K562 (cell line): ENCODE measurements around the gene VSTM5. TPM values are rescaled to one million over a fixed set of nuclear protein-coding genes. Genes with fewer than 3 reads are reported as not detected.

Source experiments
- ATAC-seq: fragments of 200-7000 bp; cut with Tn5 transposase; 3 replicates; pipeline ENCODE4 v1.9.1; 2020; ENCODE audit warnings: moderate library complexity
- BruUV-seq: library from RNA; stranded (reverse); fragments of 400-500 nt; replicated peaks from 2 replicates; lab custom pipeline; 2021; lab: Mats Ljungman, UMichigan
- CTCF ChIA-PET: fragments of 300-600 bp; formaldehyde crosslinking; extraction: SDS; loops from one replicate; lab custom pipeline; 2021; ENCODE audit warnings: low intra/inter-chr PET ratio; lab: Yijun Ruan, JAX
- POLR2A ChIA-PET: fragments of 300-600, 350-650 bp; sonication (Branson Sonifier 250); formaldehyde crosslinking; extraction: SDS; loops from one replicate; lab custom pipeline; 2021; ENCODE audit warnings: antibody characterized with exemption, inconsistent platforms; lab: Yijun Ruan, JAX
- DNase-seq, 4 experiments: peaks; one replicate each; pipeline versions ENCODE4 v3.0.0 to v3.0.0-alpha.2; 2011 to 2018; ENCODE audit warnings: low spot score in 3 of 4, mixed read lengths in 3 of 4; ENCODE audit errors: extremely low read depth in 1 of 4
- FAIRE-seq: peaks from 2 replicates; lab custom pipeline; 2011; peaks lifted over from hg19 to GRCh38; lab: Jason Lieb, UNC
- H2AFZ ChIP-seq: 2 replicates; pipeline ENCODE4 v1.6.0; 2011; ENCODE audit warnings: low read depth, low read length, control low read depth, inconsistent platforms
- H3K27ac ChIP-seq: fragments of 200-600 bp; 3 replicates; pipeline ENCODE4 v1.8.0; 2011; ENCODE audit warnings: low read depth, mild to moderate bottlenecking, control low read depth, inconsistent platforms, low read length, moderate library complexity, mixed read lengths; ENCODE audit errors: extremely low read depth
- H3K27me3 ChIP-seq, 2 experiments: fragments of 300-600 bp in 1 of 2; 2 replicates in 1 of 2; 3 replicates in 1 of 2; pipeline versions ENCODE4 v1.6.0 to v1.8.0; 2011; ENCODE audit warnings: inconsistent platforms in 2 of 2, low read length in 2 of 2, mild to moderate bottlenecking in 1 of 2, mixed read lengths in 1 of 2, moderate library complexity in 1 of 2; ENCODE audit not compliant: control insufficient read depth in 2 of 2, insufficient read depth in 2 of 2
- H3K36me3 ChIP-seq: fragments of 300-600 bp; 3 replicates; pipeline ENCODE4 v1.8.0; 2011; ENCODE audit warnings: mild to moderate bottlenecking, low read length, inconsistent platforms; ENCODE audit not compliant: control insufficient read depth, insufficient read depth
- H3K4me1 ChIP-seq, 2 experiments: fragments of 200-600 bp in 1 of 2; replicated peaks in 1 of 2; 2 replicates in 1 of 2; 3 replicates in 1 of 2; pipeline versions ENCODE4 v1.5.1 to v1.8.0; 2011; ENCODE audit warnings: inconsistent platforms in 2 of 2, low read length in 2 of 2, mild to moderate bottlenecking in 1 of 2, mixed read lengths in 1 of 2, moderate library complexity in 1 of 2; ENCODE audit not compliant: control insufficient read depth in 2 of 2, insufficient read depth in 2 of 2
- H3K4me2 ChIP-seq: 2 replicates; pipeline ENCODE4 v1.6.1; 2011; ENCODE audit warnings: low read length, control low read depth, inconsistent platforms, mixed read lengths; ENCODE audit not compliant: insufficient read depth
- H3K4me3 ChIP-seq: fragments of 200-600 bp; sonication (generic), shearing (Covaris generic); 2 replicates; pipeline ENCODE4 v1.5.1; 2016; ENCODE audit warnings: control low read depth, inconsistent platforms
- H3K79me2 ChIP-seq: fragments of 200-600 bp; 3 replicates; pipeline ENCODE4 v1.8.0; 2011; ENCODE audit warnings: low read length, inconsistent platforms; ENCODE audit not compliant: control insufficient read depth, insufficient read depth
- H3K9ac ChIP-seq, 2 experiments: 2 replicates each; pipeline versions ENCODE4 v1.6.0 to v1.6.1; 2011; ENCODE audit warnings: low read depth in 2 of 2, low read length in 2 of 2, control low read depth in 1 of 2, inconsistent platforms in 1 of 2, mild to moderate bottlenecking in 1 of 2, mixed read lengths in 1 of 2; ENCODE audit not compliant: insufficient read depth in 1 of 2
- H3K9me1 ChIP-seq: one replicate; pipeline ENCODE4 v1.6.0; 2011; ENCODE audit warnings: inconsistent platforms, mild to moderate bottlenecking, low read length, moderate library complexity; ENCODE audit not compliant: control insufficient read depth, insufficient read depth
- H3K9me3 ChIP-seq: replicated peaks from 2 replicates; pipeline ENCODE4 v1.5.1; 2011; ENCODE audit warnings: low read depth, low read length, inconsistent platforms; ENCODE audit not compliant: control insufficient read depth, insufficient read depth
- H4K20me1 ChIP-seq: replicated peaks from 2 replicates; pipeline ENCODE4 v1.6.1; 2011; ENCODE audit warnings: low read length, inconsistent platforms, mixed read lengths; ENCODE audit not compliant: control insufficient read depth, insufficient read depth
- AFF1 ChIP-seq, 2 experiments: fragments of 450-650 bp; IDR thresholded peaks; 2 replicates each; pipeline ENCODE4 v1.6.1; 2018; ENCODE audit warnings: mild to moderate bottlenecking in 2 of 2, low read depth in 1 of 2; ENCODE audit not compliant: partially characterized antibody in 2 of 2
- FOXM1 ChIP-seq, 2 experiments: fragments of 450-650 bp in 1 of 2; sonication (generic) in 1 of 2; formaldehyde crosslinking in 1 of 2; IDR thresholded peaks; 2 replicates each; pipeline versions ENCODE4 v1.6.1 to v1.9.0; 2017 to 2022; ENCODE audit warnings: low read depth in 2 of 2, mild to moderate bottlenecking in 2 of 2, missing genetic modification reagents in 1 of 2, moderate library complexity in 1 of 2
- POLR2AphosphoS2 ChIP-seq: IDR thresholded peaks from 2 replicates; pipeline ENCODE4 v1.6.1; 2012; ENCODE audit warnings: low read length, improper control_type of control experiment
- RBM17 ChIP-seq: fragments of 200-400 bp; formaldehyde crosslinking; IDR thresholded peaks from 2 replicates; pipeline ENCODE4 v1.6.1; 2017; ENCODE audit warnings: low read depth, mild to moderate bottlenecking, low read length, borderline replicate concordance
- ZNF133 ChIP-seq: fragments of 250-450 bp; sonication (Bioruptor Pico); IDR thresholded peaks from 2 replicates; pipeline ENCODE4 v1.4.0; 2020; ENCODE audit warnings: mild to moderate bottlenecking
- ZNF318 ChIP-seq, 2 experiments: fragments of 450-650 bp; IDR thresholded peaks; 2 replicates each; pipeline ENCODE4 v1.6.1; 2016; ENCODE audit warnings: mild to moderate bottlenecking in 2 of 2, borderline replicate concordance in 1 of 2, low read depth in 1 of 2, moderate library complexity in 1 of 2
- WGBS: fragments of 100-300 bp; shearing (Covaris generic); methylation state at CpG from one replicate; pipeline ENCODE4 v1.1.6; 2016; ENCODE audit warnings: low coverage, mixed read lengths; ENCODE audit not compliant: insufficient coverage; ENCODE audit errors: missing lambda C conversion rate; 5-methylcytosine and 5-hydroxymethylcytosine counted together
- in situ Hi-C: fragments of 300-500 bp; cut with MboI; formaldehyde crosslinking; loops from 4 replicates; pipeline ENCODE4 v1.15.0; 2018; ENCODE audit warnings: inconsistent platforms, mixed read lengths
- intact Hi-C: fragments of 100-400 bp; cut with micrococcal nuclease; formaldehyde crosslinking; loops from 2 replicates; pipeline ENCODE4 v1.14.2; 2022
- polyA plus RNA-seq, 8 experiments: library from polyadenylated mRNA; depleted of rRNA in 4 of 8; stranded (reverse) in 5 of 8; unstranded in 3 of 8; fragments of >200 nt; fragmentation: Nextera tagmentation in 2 of 8; fragmentation: Illumina TruSeq in 1 of 8; extraction: Ambion mirVana in 2 of 8; extraction: Trizol in 1 of 8; gene quantifications; 2 replicates each; pipeline versions ENCODE4 v1.2.1 to v1.2.3, GENCODE V29; 2011 to 2014; ENCODE audit warnings: inconsistent platforms in 1 of 8, missing spikeins in 1 of 8
- total RNA-seq, 7 experiments: library from RNA; depleted of rRNA in 6 of 7; stranded (reverse); fragments of >200 nt in 6 of 7; fragmentation: Illumina TruSeq in 2 of 7; extraction: Trizol in 2 of 7; gene quantifications; 2 replicates each; pipeline versions ENCODE4 v1.2.1 to v1.2.3, GENCODE V29; 2011 to 2021; ENCODE audit warnings: low replicate concordance in 1 of 7

VSTM5 gene
- total and polyA plus RNA-seq, 9 of the 15 experiments (the other 6 are each of a cell fraction or from before 2014, with no cell fraction given) = 0.01 TPM; not detected in 8

GRCh38 chr11:93819966-93820695 lies 30.3 kb downstream of the VSTM5 start:
- 29% methylated on average over 8 of the region's 8 CpGs for WGBS
- DNase-seq (no peak), FAIRE-seq (no peak), ATAC-seq (peak; percentile 36)
- no peak overlapping the region for H3K27ac ChIP-seq
- peaks cover under 1% of the 10 kb centered on the region; the same call in 1 of the 3 replicates for H3K36me3 ChIP-seq
- H3K4me3 ChIP-seq = no peak overlapping the region
- in situ Hi-C loops (no loop called here), intact Hi-C loops (no loop called here)
- CTCF ChIA-PET = no interaction called here
- no peaks in the 10 kb centered on the region for H3K9me3 ChIP-seq
- no peak overlapping the region for H3K9ac ChIP-seq
- H3K9me1 ChIP-seq = no peaks in the 10 kb centered on the region
- H3K79me2 ChIP-seq = no peaks in the 10 kb centered on the region
- BruUV-seq = no TSS peak
- H4K20me1 ChIP-seq = no peaks in the 10 kb centered on the region
- H3K4me1 ChIP-seq = peaks cover 0 to 2% of the 10 kb centered on the region in 2 experiments; a peak in 1 of 5 replicates
- POLR2A ChIA-PET = interaction anchor here (1.4 to 3.6 kb wide), 2 partner anchors 11 to 79 kb away, joined by 4 to 8 read pairs; partner anchors contain the start of genes C11orf54 and TAF1D
- no peak overlapping the region for H2AFZ ChIP-seq
- H3K27me3 ChIP-seq = peaks cover 6 to 9% of the 10 kb centered on the region in 2 experiments; a peak in 2 of 5 replicates
- no peak overlapping the region for H3K4me2 ChIP-seq
- no peak for TF ChIP-seq FOXM1 (IDR thresholded peaks at IDR 0.05; ENCODE audit: low read depth)
- no peak for TF ChIP-seq FOXM1 (CRISPR knock-in tag; IDR thresholded peaks at IDR 0.05; ENCODE audit: low read depth)
- no peak for TF ChIP-seq ZNF318 (IDR thresholded peaks at IDR 0.05; ENCODE audit: borderline replicate concordance in 1 of 2, low read depth in 1 of 2)
- TF ChIP-seq ZNF133 = no peak
- TF ChIP-seq AFF1 (IDR thresholded peaks at IDR 0.05; ENCODE audit: low read depth in 1 of 2, partially characterized antibody in 2 of 2) = no peak
- TF ChIP-seq RBM17 = no peak
- no peak for TF ChIP-seq POLR2AphosphoS2
